ENCODE measurements around the gene YIPF7.

Gene YIPF7

DNA sequence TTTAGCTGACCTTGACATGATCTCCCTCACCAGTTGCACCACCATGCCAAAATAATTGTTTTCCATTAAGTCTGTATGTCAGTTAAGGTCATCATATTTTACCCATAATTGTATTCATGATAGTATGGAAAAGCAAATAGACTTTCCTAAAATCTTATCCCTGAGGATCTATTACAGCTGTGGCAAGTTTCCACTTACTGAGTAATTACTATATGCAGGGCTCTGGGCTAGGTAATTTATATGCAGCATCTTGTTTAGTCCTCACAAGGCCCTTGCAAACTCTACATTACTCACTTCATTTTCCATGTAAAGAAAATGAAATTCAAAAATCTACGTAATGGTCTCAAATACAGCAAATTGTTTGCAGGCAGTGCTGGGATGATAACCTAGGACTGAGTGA is 34.8 kb downstream of the YIPF7 start:
- DNase-seq = no peak

DNA sequence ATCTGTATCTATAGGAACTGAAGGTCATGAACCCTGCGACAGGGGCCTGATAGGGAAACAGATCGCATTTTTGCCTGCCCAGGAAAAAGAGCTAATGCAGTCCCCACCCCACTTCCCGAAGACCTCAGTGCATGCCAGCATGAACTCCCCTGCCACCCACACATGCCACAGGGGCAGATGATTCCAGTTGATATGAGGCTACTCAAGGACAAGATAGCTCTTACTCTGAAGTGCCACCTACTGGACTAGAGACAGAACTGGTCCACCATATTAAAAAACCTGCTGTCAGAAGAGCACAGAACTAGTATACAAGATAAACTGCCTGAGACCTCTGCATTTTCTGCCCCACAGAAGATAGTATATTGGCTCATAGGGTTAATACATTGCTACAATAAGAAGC is 68.0 kb downstream of the YIPF7 start:
- DNase-seq = no peak

- no peak for DNase-seq
These were observed 71.2 kb downstream of the YIPF7 start for GRCh38 chr4:44580231-44580630.

- no peak for DNase-seq
These were observed 72.5 kb downstream of the YIPF7 start for GRCh38 chr4:44578954-44579353.

All from RPMI8226 (cell line).